Testis (tissue), 2 donors: ENCODE measurements around the gene AZGP1.

Source experiments
- CTCF ChIP-seq, 3 experiments: fragments of 450-650 bp in 2 of 3; fragments of 200-600 bp in 1 of 3; sonication (generic) in 1 of 3; IDR thresholded peaks; one replicate each; pipeline ENCODE4 v1.5.1; 2016 to 2019; ENCODE audit warnings: antibody characterized with exemption in 3 of 3, mild to moderate bottlenecking in 2 of 3, moderate library complexity in 1 of 3
- POLR2A ChIP-seq: fragments of 450-650 bp; IDR thresholded peaks from one replicate; pipeline ENCODE4 v1.6.1; 2017; ENCODE audit warnings: antibody characterized with exemption, mild to moderate bottlenecking, moderate library complexity

GRCh38 chr7:99987846-99988245 lies 12.0 kb upstream of the AZGP1 start:
- TF ChIP-seq CTCF (IDR thresholded peaks at IDR 0.05), result no peak
- no peak for TF ChIP-seq POLR2A
